Measurements from ENCODE around the gene TANGO2. TPM values are rescaled to one million over a fixed set of nuclear protein-coding genes. Genes with fewer than 3 reads are reported as not detected.
A peak's percentile ranks its signal among the peaks of the same experiment; 100 is the strongest.

Gene TANGO2
- total RNA-seq, 3 donors from 2014 or later = 17.5 to 29.7 (median 27.6) TPM

- ATAC-seq = no peak
- intact Hi-C loops (cut with DNase I, micrococcal nuclease) = no loop called here
- Histone ChIP-seq H3K36me3 (ENCODE audit: low read depth) (peaks cover 25% of the 10 kb centered on the region), H3K4me1 (ENCODE audit: low read depth) (no peaks in the 10 kb centered on the region), H3K4me3 (no peak overlapping the region), H3K9me3 (no peaks in the 10 kb centered on the region)
- DNase-seq = peak in 2 of 3 donors; percentile 6 to 33
- no peak for TF ChIP-seq CTCF (IDR thresholded peaks at IDR 0.05)
Measured at GRCh38 chr22:20090730-20091240, 69.9 kb downstream of the TANGO2 start.

GRCh38 chr22:20091690-20092476 is 71.0 kb downstream of the TANGO2 start:
- peak; percentile 6 for ATAC-seq
- intact Hi-C loops (cut with DNase I, micrococcal nuclease) = no loop called here
- no peak for TF ChIP-seq CTCF (IDR thresholded peaks at IDR 0.05)
- peaks cover 25% of the 10 kb centered on the region for H3K36me3 ChIP-seq (ENCODE audit: low read depth)
- no peaks in the 10 kb centered on the region for H3K4me1 ChIP-seq (ENCODE audit: low read depth)
- H3K4me3 ChIP-seq = no peak overlapping the region
- no peaks in the 10 kb centered on the region for H3K9me3 ChIP-seq
- DNase-seq = peak in 2 of 3 donors; percentile 11 to 20

GRCh38 chr22:20092477-20092854 is 71.6 kb downstream of the TANGO2 start:
- DNase-seq (peak in 2 of 3 donors; percentile 7 to 17), ATAC-seq (no peak)
- no peak for TF ChIP-seq CTCF (IDR thresholded peaks at IDR 0.05)
- no peaks in the 10 kb centered on the region for H3K4me1 ChIP-seq (ENCODE audit: low read depth)
- H3K9me3 ChIP-seq = no peaks in the 10 kb centered on the region
- H3K4me3 ChIP-seq = no peak overlapping the region
- intact Hi-C loops (cut with DNase I, micrococcal nuclease) = no loop called here
- H3K36me3 ChIP-seq (ENCODE audit: low read depth) = peaks cover 25% of the 10 kb centered on the region

GRCh38 chr22:20093418-20094196 is 72.7 kb downstream of the TANGO2 start:
- ATAC-seq (peak; percentile 16), DNase-seq (peak in 2 of 3 donors; percentile 5 to 22)
- Histone ChIP-seq H3K4me1 (ENCODE audit: low read depth) (no peaks in the 10 kb centered on the region), H3K4me3 (no peak overlapping the region), H3K36me3 (ENCODE audit: low read depth) (peaks cover 25% of the 10 kb centered on the region), H3K9me3 (no peaks in the 10 kb centered on the region)
- no peak for TF ChIP-seq CTCF (IDR thresholded peaks at IDR 0.05)
- intact Hi-C loops (cut with DNase I, micrococcal nuclease) = no loop called here

GRCh38 chr22:20094197-20094807 is 73.4 kb downstream of the TANGO2 start:
- peaks cover 25% of the 10 kb centered on the region for H3K36me3 ChIP-seq (ENCODE audit: low read depth)
- no peak overlapping the region for H3K4me3 ChIP-seq
- peak in 2 of 3 donors; percentile 12 to 26 for DNase-seq
- intact Hi-C loops (cut with DNase I, micrococcal nuclease) = no loop called here
- TF ChIP-seq CTCF (IDR thresholded peaks at IDR 0.05) = no peak
- H3K9me3 ChIP-seq = no peaks in the 10 kb centered on the region
- no peak for ATAC-seq
- no peaks in the 10 kb centered on the region for H3K4me1 ChIP-seq (ENCODE audit: low read depth)

All from mucosa of descending colon (tissue), 3 donors.